ENCODE results near the gene F3.

DNA sequence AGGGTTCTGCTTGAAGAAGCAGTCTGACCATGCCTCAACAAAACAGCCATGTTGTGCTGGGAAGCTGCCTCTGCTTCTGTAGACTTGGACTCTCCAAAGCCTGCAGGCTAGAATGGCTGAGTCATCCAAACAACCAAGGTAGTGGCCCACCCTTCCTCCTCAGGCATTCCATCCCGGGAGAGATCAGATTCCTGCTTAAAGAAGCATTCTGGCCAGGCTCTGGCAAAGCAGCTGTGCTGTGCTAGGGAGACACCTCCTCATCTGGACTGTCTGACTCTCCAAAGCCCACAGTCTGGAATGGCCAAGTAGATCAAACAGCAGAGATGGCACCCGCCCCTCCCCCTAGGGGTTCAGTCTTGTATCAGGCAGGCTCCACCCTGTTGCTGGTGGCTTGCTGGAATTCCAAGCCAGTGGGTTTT, 38.3 kb upstream of the F3 start:
- TF ChIP-seq, protein P1, sequence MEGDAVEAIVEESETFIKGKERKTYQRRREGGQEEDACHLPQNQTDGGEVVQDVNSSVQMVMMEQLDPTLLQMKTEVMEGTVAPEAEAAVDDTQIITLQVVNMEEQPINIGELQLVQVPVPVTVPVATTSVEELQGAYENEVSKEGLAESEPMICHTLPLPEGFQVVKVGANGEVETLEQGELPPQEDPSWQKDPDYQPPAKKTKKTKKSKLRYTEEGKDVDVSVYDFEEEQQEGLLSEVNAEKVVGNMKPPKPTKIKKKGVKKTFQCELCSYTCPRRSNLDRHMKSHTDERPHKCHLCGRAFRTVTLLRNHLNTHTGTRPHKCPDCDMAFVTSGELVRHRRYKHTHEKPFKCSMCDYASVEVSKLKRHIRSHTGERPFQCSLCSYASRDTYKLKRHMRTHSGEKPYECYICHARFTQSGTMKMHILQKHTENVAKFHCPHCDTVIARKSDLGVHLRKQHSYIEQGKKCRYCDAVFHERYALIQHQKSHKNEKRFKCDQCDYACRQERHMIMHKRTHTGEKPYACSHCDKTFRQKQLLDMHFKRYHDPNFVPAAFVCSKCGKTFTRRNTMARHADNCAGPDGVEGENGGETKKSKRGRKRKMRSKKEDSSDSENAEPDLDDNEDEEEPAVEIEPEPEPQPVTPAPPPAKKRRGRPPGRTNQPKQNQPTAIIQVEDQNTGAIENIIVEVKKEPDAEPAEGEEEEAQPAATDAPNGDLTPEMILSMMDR (IDR thresholded peaks at IDR 0.05 in 4 of 5, conservative IDR thresholded peaks at IDR 0.05 in 1 of 5) = no peak
- no peak for TF ChIP-seq POLR2A (IDR thresholded peaks at IDR 0.05)

Measured in gastrocnemius medialis (tissue), 4 donors.